Gastroesophageal sphincter (tissue), 4 donors: ENCODE measurements around the gene FNIP2. TPM values are rescaled to one million over a fixed set of nuclear protein-coding genes. Genes with fewer than 3 reads are reported as not detected.
A peak's percentile ranks its signal among the peaks of the same experiment; 100 is the strongest.

Experiments
- ATAC-seq: fragments of 150-250 bp; one replicate; pipeline ENCODE4 v1.9.1; 2016; ENCODE audit warnings: mild to moderate bottlenecking, moderate library complexity
- H3K27ac ChIP-seq, 4 donors: fragments of 200-600 bp; sonication (generic) in 3 of 4; 1 replicate in 3 of 4; 2 replicates in 1 of 4; pipeline ENCODE4 v1.5.1; 2016 to 2019
- H3K27me3 ChIP-seq: fragments of 200-600 bp; sonication (generic); one replicate; pipeline ENCODE4 v1.5.1; 2019
- H3K36me3 ChIP-seq, 2 donors: fragments of 200-600 bp; sonication (generic); one replicate each; pipeline ENCODE4 v1.5.1; 2019; ENCODE audit warnings: control low read depth in 1 of 2
- H3K4me1 ChIP-seq, 3 donors: fragments of 200-600 bp; sonication (generic); 1 replicate in 2 of 3; 2 replicates in 1 of 3; pipeline ENCODE4 v1.5.1; 2016 to 2019; ENCODE audit warnings: control low read depth in 2 of 3
- H3K4me3 ChIP-seq, 2 donors: fragments of 200-600 bp; sonication (generic); one replicate each; pipeline ENCODE4 v1.5.1; 2019; ENCODE audit warnings: mild to moderate bottlenecking in 1 of 2, moderate library complexity in 1 of 2
- H3K9me3 ChIP-seq, 3 donors: fragments of 200-600 bp; sonication (generic); one replicate each; pipeline ENCODE4 v1.5.1; 2017 to 2019; ENCODE audit warnings: control low read depth in 2 of 3
- CTCF ChIP-seq, 4 experiments: fragments of 200-600 bp in 2 of 4; fragments of 450-650 bp in 2 of 4; sonication (generic) in 1 of 4; IDR thresholded peaks; one replicate each; pipeline ENCODE4 v1.5.1; 2017 to 2019; ENCODE audit warnings: antibody characterized with exemption in 4 of 4, mild to moderate bottlenecking in 2 of 4, moderate library complexity in 2 of 4
- EP300 ChIP-seq: sonication (generic); formaldehyde crosslinking; IDR thresholded peaks from one replicate; pipeline ENCODE4 v1.6.1; 2017; ENCODE audit warnings: antibody characterized with exemption, mild to moderate bottlenecking
- POLR2A ChIP-seq, 2 donors: fragments of 450-650 bp; IDR thresholded peaks; one replicate each; pipeline ENCODE4 v1.6.1; 2017; ENCODE audit warnings: antibody characterized with exemption in 2 of 2, mild to moderate bottlenecking in 2 of 2, moderate library complexity in 1 of 2
- POLR2AphosphoS5 ChIP-seq: sonication (generic); formaldehyde crosslinking; IDR thresholded peaks from one replicate; pipeline ENCODE4 v1.6.1; 2017; ENCODE audit warnings: antibody characterized with exemption
- WGBS, 2 donors: methylation state at CpG; one replicate each; pipeline ENCODE4 v1.1.5; 2018; ENCODE audit warnings: low coverage in 1 of 2; 5-methylcytosine and 5-hydroxymethylcytosine counted together
- total RNA-seq, 4 donors: library from RNA; depleted of rRNA; stranded (reverse); fragments of >200 nt; gene quantifications; one replicate each; pipeline ENCODE4 v1.1.0, GENCODE V29; 2016

FNIP2 gene
- total RNA-seq, 4 donors from 2014 or later = 53.0 to 135 (median 70.5) TPM

- Histone ChIP-seq H3K9me3 (no peaks in the 10 kb centered on the region), H3K36me3 (peaks cover 0 to 57% of the 10 kb centered on the region in 2 donors), H3K27me3 (no peaks in the 10 kb centered on the region), H3K4me3 (no peak overlapping the region), H3K27ac (peak overlapping the region in 1 of 4 donors; percentile 33), H3K4me1 (peaks cover 0 to 25% (median 0%) of the 10 kb centered on the region in 3 donors)
- TF ChIP-seq EP300 (no peak), CTCF (IDR thresholded peaks at IDR 0.05) (no peak), POLR2A (IDR thresholded peaks at IDR 0.05) (no peak), POLR2AphosphoS5 (no peak)
- ATAC-seq = no peak
- 50 to 87% methylated on average over 2 to 3 of the region's 4 CpGs for WGBS, 2 donors
Observed at GRCh38 chr4:158870282-158870625, 101.4 kb downstream of the FNIP2 start.

- no peak overlapping the region for H3K4me3 ChIP-seq
- TF ChIP-seq POLR2A (IDR thresholded peaks at IDR 0.05) (no peak), EP300 (no peak), POLR2AphosphoS5 (no peak), CTCF (IDR thresholded peaks at IDR 0.05) (no peak)
- no peak for ATAC-seq
- peaks cover 0 to 25% (median 0%) of the 10 kb centered on the region in 3 donors for H3K4me1 ChIP-seq
- no peaks in the 10 kb centered on the region for H3K9me3 ChIP-seq
- H3K27me3 ChIP-seq = no peaks in the 10 kb centered on the region
- H3K27ac ChIP-seq = peak overlapping the region in 1 of 4 donors; percentile 33
- WGBS, 2 donors = 55 to 64% methylated on average over 4 to 5 of the region's 8 CpGs
- H3K36me3 ChIP-seq = peaks cover 0 to 57% of the 10 kb centered on the region in 2 donors
Observed at GRCh38 chr4:158870626-158871334, 102.0 kb downstream of the FNIP2 start.

GRCh38 chr4:158871335-158871724, 102.5 kb downstream of the FNIP2 start:
- Histone ChIP-seq H3K27ac (no peak overlapping the region), H3K4me3 (no peak overlapping the region)

GRCh38 chr4:158873795-158874401, 105.1 kb downstream of the FNIP2 start:
- peaks cover 0 to 25% (median 0%) of the 10 kb centered on the region in 3 donors for H3K4me1 ChIP-seq
- H3K27ac ChIP-seq = peak overlapping the region in 2 of 4 donors; percentile 9 to 47
- no peaks in the 10 kb centered on the region for H3K9me3 ChIP-seq
- WGBS, 2 donors = 40 to 70% methylated on average over 4 of the region's 4 CpGs
- TF ChIP-seq POLR2AphosphoS5 (peak; percentile 35), POLR2A (IDR thresholded peaks at IDR 0.05) (no peak), EP300 (no peak), CTCF (IDR thresholded peaks at IDR 0.05) (no peak)
- peaks cover 0 to 60% of the 10 kb centered on the region in 2 donors for H3K36me3 ChIP-seq
- H3K27me3 ChIP-seq = no peaks in the 10 kb centered on the region
- no peak overlapping the region for H3K4me3 ChIP-seq
- peak; percentile 48 for ATAC-seq

More at GRCh38 chr4:158871335-158871724, 102.5 kb downstream of the FNIP2 start:
- TF ChIP-seq POLR2A (IDR thresholded peaks at IDR 0.05) (no peak), CTCF (IDR thresholded peaks at IDR 0.05) (no peak), EP300 (no peak), POLR2AphosphoS5 (no peak)
- 41 to 47% methylated on average over 3 of the region's 3 CpGs for WGBS, 2 donors
- Histone ChIP-seq H3K9me3 (no peaks in the 10 kb centered on the region), H3K36me3 (peaks cover 0 to 60% of the 10 kb centered on the region in 2 donors), H3K4me1 (peaks cover 0 to 25% (median 0%) of the 10 kb centered on the region in 3 donors), H3K27me3 (no peaks in the 10 kb centered on the region)
- peak; percentile 34 for ATAC-seq

GRCh38 chr4:158875026-158875425, 106.2 kb downstream of the FNIP2 start:
- no peak for ATAC-seq
- Histone ChIP-seq H3K4me1 (peaks cover 0 to 25% (median 0%) of the 10 kb centered on the region in 3 donors), H3K9me3 (no peaks in the 10 kb centered on the region), H3K4me3 (no peak overlapping the region), H3K27me3 (no peaks in the 10 kb centered on the region), H3K36me3 (peaks cover 0 to 57% of the 10 kb centered on the region in 2 donors), H3K27ac (no peak overlapping the region)
- TF ChIP-seq EP300 = no peak
- TF ChIP-seq POLR2A (IDR thresholded peaks at IDR 0.05) = no peak
- TF ChIP-seq CTCF (IDR thresholded peaks at IDR 0.05) = no peak
- TF ChIP-seq POLR2AphosphoS5 = no peak
- WGBS, 2 donors = 86 to 92% methylated on average over 1 to 4 of the region's 4 CpGs
